ENCODE measurements around the gene METTL24. TPM values are rescaled to one million over a fixed set of nuclear protein-coding genes. Genes with fewer than 3 reads are reported as not detected.

METTL24 gene
- total RNA-seq, 1 experiment from 2014 or later: 0.61 TPM

GRCh38 chr6:110233770-110234374 lies 124.3 kb downstream of the METTL24 start:
- Mint-ChIP-seq H3K9me3 (no peaks in the 10 kb centered on the region), H3K27ac (no peak overlapping the region), H3K4me1 (no peaks in the 10 kb centered on the region), H3K4me3 (no peak overlapping the region), H3K27me3 (ENCODE audit: low read depth) (no peaks in the 10 kb centered on the region), H3K36me3 (ENCODE audit: insufficient read depth in 1 of 3, low read depth in 3 of 3) (peaks cover 1 to 14% (median 13%) of the 10 kb centered on the region in 3 experiments; a peak in 5 of 7 replicates)
- H3K9ac ChIP-seq (ENCODE audit: extremely low read depth, insufficient read length, low read length): no peak overlapping the region
- H3T11ph ChIP-seq (ENCODE audit: low read length): no peak overlapping the region
- no peak overlapping the region for H3K27ac ChIP-seq (ENCODE audit: insufficient read length, low read depth, low read length)
- H3K4ac ChIP-seq (ENCODE audit: low read depth, low read length): no peak overlapping the region
- H3K56ac ChIP-seq (ENCODE audit: insufficient read length, low read depth, low read length): no peak overlapping the region
- no peak overlapping the region for H2AK5ac ChIP-seq (ENCODE audit: insufficient read length, low read length)
- no peaks in the 10 kb centered on the region for H3K9me3 ChIP-seq (ENCODE audit: control insufficient read depth, low read depth, low read length)
- no peak overlapping the region for H3K18ac ChIP-seq (ENCODE audit: insufficient read length, low read depth, low read length)
- no peak for TF ChIP-seq CTCF (conservative IDR thresholded peaks at IDR 0.05)
- H3K23me2 ChIP-seq (ENCODE audit: insufficient read length, low read depth, low read length, poor library complexity, severe bottlenecking): no peaks in the 10 kb centered on the region
- no peak for DNase-seq
- H2BK20ac ChIP-seq (ENCODE audit: low read depth, low read length, poor library complexity, severe bottlenecking): no peak overlapping the region
- WGBS (ENCODE audit: extremely low coverage, insufficient read length, low lambda C conversion rate): no CpG with 5 or more reads among the region's 2 CpGs
- no peak overlapping the region for H3K23ac ChIP-seq (ENCODE audit: insufficient read length, low read depth, low read length)
- H4K91ac ChIP-seq (ENCODE audit: insufficient read length, low read depth, low read length): no peak overlapping the region
- no peak overlapping the region for H2BK5ac ChIP-seq (ENCODE audit: insufficient read length, low read length)
- H3K4me1 ChIP-seq (ENCODE audit: insufficient read depth, low read length): no peaks in the 10 kb centered on the region
- no peak overlapping the region for H4K5ac ChIP-seq (ENCODE audit: insufficient read length, low read depth, low read length)
- no peak overlapping the region for H2BK15ac ChIP-seq (ENCODE audit: low read depth, low read length)
- no peak overlapping the region for H2BK12ac ChIP-seq (ENCODE audit: insufficient read length, low read depth, low read length)
- H3K27me3 ChIP-seq (ENCODE audit: insufficient read depth, low read length): no peaks in the 10 kb centered on the region
- H3K79me1 ChIP-seq (ENCODE audit: insufficient read depth, low read depth, low read length, poor library complexity, severe bottlenecking): no peaks in the 10 kb centered on the region
- H2BK120ac ChIP-seq (ENCODE audit: low read depth, low read length, poor library complexity, severe bottlenecking): no peak overlapping the region
- no peak overlapping the region for H3K4me2 ChIP-seq (ENCODE audit: insufficient read depth, insufficient read length, low read length)
- H4K8ac ChIP-seq (replicated peaks; ENCODE audit: insufficient read length, low read depth, low read length): no peak overlapping the region
- H2AFZ ChIP-seq (ENCODE audit: low read length): no peak overlapping the region
- no peak overlapping the region for H3K14ac ChIP-seq (ENCODE audit: insufficient read depth, low read length)
- no peaks in the 10 kb centered on the region for H3K79me2 ChIP-seq (ENCODE audit: insufficient read depth, low read length)
- no peaks in the 10 kb centered on the region for H4K20me1 ChIP-seq (ENCODE audit: control insufficient read depth, insufficient read depth, insufficient read length)

Data from H9 (cell line).